HEK293 (cell line): ENCODE results near the gene CD300LG.

Source experiments
- CTCF ChIA-PET: fragments of 350-600 bp; formaldehyde crosslinking; extraction: SDS; loops from one replicate; lab custom pipeline; 2021; ENCODE audit warnings: antibody characterized with exemption; lab: Yijun Ruan, JAX
- POLR2A ChIA-PET: fragments of 300-600 bp; formaldehyde crosslinking; extraction: SDS; loops from one replicate; lab custom pipeline; 2020; ENCODE audit warnings: antibody characterized with exemption, inconsistent platforms; lab: Yijun Ruan, JAX
- H3K27ac ChIP-seq: fragments of 200-500 bp; sonication (Bioruptor generic); 2 replicates; pipeline ENCODE4 v1.5.1; 2014; ENCODE audit warnings: low read depth, low read length, control low read depth, inconsistent platforms; ENCODE audit errors: extremely low read depth
- H3K36me3 ChIP-seq, 2 experiments: fragments of 200-500 bp in 1 of 2; sonication (Bioruptor generic) in 1 of 2; 1 replicate in 1 of 2; 2 replicates in 1 of 2; pipeline ENCODE4 v1.5.1; 2014 to 2017; ENCODE audit warnings: inconsistent platforms in 2 of 2, low read length in 2 of 2; ENCODE audit not compliant: control insufficient read depth in 2 of 2, insufficient read depth in 1 of 2
- H3K4me1 ChIP-seq: fragments of 200-500 bp; sonication (Bioruptor generic); 2 replicates; pipeline ENCODE4 v1.5.1; 2014; ENCODE audit warnings: mild to moderate bottlenecking, low read length, inconsistent platforms; ENCODE audit not compliant: control insufficient read depth, insufficient read depth
- H3K4me3 ChIP-seq: 2 replicates; pipeline ENCODE4 v1.5.1; 2011; ENCODE audit warnings: low read depth, mild to moderate bottlenecking, control low read depth, low read length, moderate library complexity
- H3K9me3 ChIP-seq: fragments of 200-500 bp; sonication (Bioruptor generic); 2 replicates; pipeline ENCODE4 v1.5.1; 2014; ENCODE audit warnings: low read depth, low read length, inconsistent platforms; ENCODE audit not compliant: control insufficient read depth, insufficient read depth
- GLIS1 ChIP-seq: fragments of 450-650 bp; formaldehyde crosslinking; IDR thresholded peaks from 2 replicates; pipeline ENCODE4 v1.5.1; 2016; ENCODE audit warnings: missing biosample characterization, missing genetic modification characterization
- HOXA7 ChIP-seq: sonication (generic); formaldehyde crosslinking; IDR thresholded peaks from 2 replicates; pipeline ENCODE4 v1.8.1; 2022; ENCODE audit warnings: missing genetic modification reagents, borderline replicate concordance
- IKZF3 ChIP-seq: fragments of 450-650 bp; IDR thresholded peaks from 2 replicates; pipeline ENCODE4 v1.5.0; 2018; ENCODE audit warnings: missing biosample characterization, mild to moderate bottlenecking, missing genetic modification characterization, moderate library complexity
- YY1 ChIP-seq: fragments of 450-650 bp; formaldehyde crosslinking; IDR thresholded peaks from 2 replicates; pipeline ENCODE4 v1.5.1; 2018; ENCODE audit warnings: missing biosample characterization, missing genetic modification characterization
- ZBTB17 ChIP-seq: fragments of 450-650 bp; formaldehyde crosslinking; IDR thresholded peaks from 2 replicates; pipeline ENCODE4 v1.5.1; 2016; ENCODE audit warnings: missing biosample characterization, missing genetic modification characterization
- ZFP37 ChIP-seq: fragments of 450-650 bp; formaldehyde crosslinking; IDR thresholded peaks from 2 replicates; pipeline ENCODE4 v1.5.1; 2016; ENCODE audit warnings: missing biosample characterization, missing genetic modification characterization
- ZNF112 ChIP-seq: fragments of 450-650 bp; formaldehyde crosslinking; IDR thresholded peaks from 2 replicates; pipeline ENCODE4 v1.5.0; 2017; ENCODE audit warnings: missing biosample characterization, missing genetic modification characterization
- ZNF433 ChIP-seq: fragments of 450-650 bp; formaldehyde crosslinking; IDR thresholded peaks from 2 replicates; pipeline ENCODE4 v1.5.1; 2016; ENCODE audit warnings: missing biosample characterization, missing genetic modification characterization, low read depth
- ZNF501 ChIP-seq: fragments of 450-650 bp; formaldehyde crosslinking; IDR thresholded peaks from 2 replicates; pipeline ENCODE4 v1.5.1; 2016; ENCODE audit warnings: missing biosample characterization, missing genetic modification characterization
- ZNF529 ChIP-seq: fragments of 450-650 bp; formaldehyde crosslinking; IDR thresholded peaks from 2 replicates; pipeline ENCODE4 v1.5.1; 2017; ENCODE audit warnings: missing genetic modification characterization, missing biosample characterization; ENCODE audit not compliant: insufficient replicate concordance
- ZNF558 ChIP-seq: fragments of 450-650 bp; formaldehyde crosslinking; IDR thresholded peaks from 2 replicates; pipeline ENCODE4 v1.5.1; 2016; ENCODE audit warnings: missing biosample characterization, missing genetic modification characterization
- ZNF670 ChIP-seq: fragments of 450-650 bp; formaldehyde crosslinking; IDR thresholded peaks from 2 replicates; pipeline ENCODE4 v1.5.1; 2016; ENCODE audit warnings: missing biosample characterization, missing genetic modification characterization, low read depth
- ZNF747 ChIP-seq: fragments of 450-650 bp; formaldehyde crosslinking; IDR thresholded peaks from 2 replicates; pipeline ENCODE4 v1.5.1; 2016; ENCODE audit warnings: missing biosample characterization, missing genetic modification characterization
- ZNF837 ChIP-seq: fragments of 450-650 bp; formaldehyde crosslinking; IDR thresholded peaks from 2 replicates; pipeline ENCODE4 v1.5.1; 2016; ENCODE audit warnings: missing biosample characterization, missing genetic modification characterization
- ZSCAN23 ChIP-seq: fragments of 450-650 bp; formaldehyde crosslinking; IDR thresholded peaks from 2 replicates; pipeline ENCODE4 v1.5.1; 2016; ENCODE audit warnings: missing biosample characterization, missing genetic modification characterization
- TF ChIP-seq, protein P1 (sequence below): fragments of 450-650 bp; formaldehyde crosslinking; IDR thresholded peaks from 2 replicates; pipeline ENCODE4 v1.5.1; 2016; ENCODE audit warnings: missing biosample characterization, missing genetic modification characterization
- TF ChIP-seq, protein P2 (sequence below): fragments of 450-650 bp; formaldehyde crosslinking; IDR thresholded peaks from 2 replicates; pipeline ENCODE4 v1.5.1; 2016; ENCODE audit warnings: missing biosample characterization, missing genetic modification characterization
- TF ChIP-seq, protein P3 (sequence below): fragments of 450-650 bp; formaldehyde crosslinking; IDR thresholded peaks from 2 replicates; pipeline ENCODE4 v1.5.1; 2016; ENCODE audit warnings: missing biosample characterization, missing genetic modification characterization
- TF ChIP-seq, protein P4 (sequence below): fragments of 450-650 bp; formaldehyde crosslinking; IDR thresholded peaks from 2 replicates; pipeline ENCODE4 v1.5.1; 2016; ENCODE audit warnings: missing biosample characterization, missing genetic modification characterization
- TF ChIP-seq, protein P5 (sequence below): fragments of 450-650 bp; formaldehyde crosslinking; IDR thresholded peaks from 2 replicates; pipeline ENCODE4 v1.5.0; 2017; ENCODE audit warnings: missing biosample characterization, missing genetic modification characterization, borderline replicate concordance

CD300LG gene

DNA sequence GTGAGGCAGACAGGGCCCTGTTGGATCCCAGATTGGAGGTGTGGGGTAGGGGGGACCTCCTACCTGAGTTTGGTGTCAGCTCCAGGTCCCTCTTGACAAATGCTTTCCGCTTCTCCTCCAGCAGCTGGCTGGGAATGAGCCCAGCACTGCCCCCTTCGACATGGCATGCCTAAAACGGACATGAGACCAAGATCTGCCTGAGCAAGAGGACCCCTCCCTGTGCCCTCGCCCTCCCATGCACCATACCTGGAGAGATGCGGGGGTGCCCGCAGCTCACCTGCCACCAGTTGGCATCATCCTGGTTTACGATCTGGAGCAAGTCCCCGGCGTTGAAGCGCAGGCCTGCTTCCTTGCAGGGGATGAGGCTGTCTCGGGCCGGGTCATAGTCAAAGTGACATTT is 34.2 kb downstream of the CD300LG start:
- no peaks in the 10 kb centered on the region for H3K9me3 ChIP-seq
- peaks cover 3 to 44% of the 10 kb centered on the region in 2 experiments; a peak in 2 of 3 replicates for H3K36me3 ChIP-seq
- ChIA-PET POLR2A (interaction anchor here (1.1 kb wide), 1 partner anchor 14 kb away, joined by 3 read pairs; no protein-coding TSS in a partner anchor), CTCF (interaction anchor here (0.7 to 6.1 kb wide), 16 partner anchors 11 to 464 kb away, joined by 3 to 106 read pairs (median 10); partner anchors contain the start of gene PPY)
- no peak overlapping the region for H3K27ac ChIP-seq
- TF ChIP-seq, protein P1, sequence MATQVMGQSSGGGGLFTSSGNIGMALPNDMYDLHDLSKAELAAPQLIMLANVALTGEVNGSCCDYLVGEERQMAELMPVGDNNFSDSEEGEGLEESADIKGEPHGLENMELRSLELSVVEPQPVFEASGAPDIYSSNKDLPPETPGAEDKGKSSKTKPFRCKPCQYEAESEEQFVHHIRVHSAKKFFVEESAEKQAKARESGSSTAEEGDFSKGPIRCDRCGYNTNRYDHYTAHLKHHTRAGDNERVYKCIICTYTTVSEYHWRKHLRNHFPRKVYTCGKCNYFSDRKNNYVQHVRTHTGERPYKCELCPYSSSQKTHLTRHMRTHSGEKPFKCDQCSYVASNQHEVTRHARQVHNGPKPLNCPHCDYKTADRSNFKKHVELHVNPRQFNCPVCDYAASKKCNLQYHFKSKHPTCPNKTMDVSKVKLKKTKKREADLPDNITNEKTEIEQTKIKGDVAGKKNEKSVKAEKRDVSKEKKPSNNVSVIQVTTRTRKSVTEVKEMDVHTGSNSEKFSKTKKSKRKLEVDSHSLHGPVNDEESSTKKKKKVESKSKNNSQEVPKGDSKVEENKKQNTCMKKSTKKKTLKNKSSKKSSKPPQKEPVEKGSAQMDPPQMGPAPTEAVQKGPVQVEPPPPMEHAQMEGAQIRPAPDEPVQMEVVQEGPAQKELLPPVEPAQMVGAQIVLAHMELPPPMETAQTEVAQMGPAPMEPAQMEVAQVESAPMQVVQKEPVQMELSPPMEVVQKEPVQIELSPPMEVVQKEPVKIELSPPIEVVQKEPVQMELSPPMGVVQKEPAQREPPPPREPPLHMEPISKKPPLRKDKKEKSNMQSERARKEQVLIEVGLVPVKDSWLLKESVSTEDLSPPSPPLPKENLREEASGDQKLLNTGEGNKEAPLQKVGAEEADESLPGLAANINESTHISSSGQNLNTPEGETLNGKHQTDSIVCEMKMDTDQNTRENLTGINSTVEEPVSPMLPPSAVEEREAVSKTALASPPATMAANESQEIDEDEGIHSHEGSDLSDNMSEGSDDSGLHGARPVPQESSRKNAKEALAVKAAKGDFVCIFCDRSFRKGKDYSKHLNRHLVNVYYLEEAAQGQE (tag by site-specific recombination), result no peak
- TF ChIP-seq ZNF529 (tag by site-specific recombination) (no peak), ZNF837 (tag by site-specific recombination) (no peak), ZFP37 (no peak), IKZF3 (tag by site-specific recombination) (no peak), HOXA7 (no peak), YY1 (tag by site-specific recombination) (no peak), ZNF747 (tag by site-specific recombination) (no peak), ZNF670 (tag by site-specific recombination) (no peak), GLIS1 (tag by site-specific recombination) (no peak), ZNF433 (tag by site-specific recombination) (no peak), ZNF501 (tag by site-specific recombination) (no peak), ZNF558 (tag by site-specific recombination) (no peak), ZSCAN23 (tag by site-specific recombination) (no peak), ZBTB17 (tag by site-specific recombination) (no peak), ZNF112 (tag by site-specific recombination) (no peak)
- TF ChIP-seq, protein P2, sequence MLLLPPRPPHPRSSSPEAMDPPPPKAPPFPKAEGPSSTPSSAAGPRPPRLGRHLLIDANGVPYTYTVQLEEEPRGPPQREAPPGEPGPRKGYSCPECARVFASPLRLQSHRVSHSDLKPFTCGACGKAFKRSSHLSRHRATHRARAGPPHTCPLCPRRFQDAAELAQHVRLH (tag by site-specific recombination), result no peak
- TF ChIP-seq, protein P3, sequence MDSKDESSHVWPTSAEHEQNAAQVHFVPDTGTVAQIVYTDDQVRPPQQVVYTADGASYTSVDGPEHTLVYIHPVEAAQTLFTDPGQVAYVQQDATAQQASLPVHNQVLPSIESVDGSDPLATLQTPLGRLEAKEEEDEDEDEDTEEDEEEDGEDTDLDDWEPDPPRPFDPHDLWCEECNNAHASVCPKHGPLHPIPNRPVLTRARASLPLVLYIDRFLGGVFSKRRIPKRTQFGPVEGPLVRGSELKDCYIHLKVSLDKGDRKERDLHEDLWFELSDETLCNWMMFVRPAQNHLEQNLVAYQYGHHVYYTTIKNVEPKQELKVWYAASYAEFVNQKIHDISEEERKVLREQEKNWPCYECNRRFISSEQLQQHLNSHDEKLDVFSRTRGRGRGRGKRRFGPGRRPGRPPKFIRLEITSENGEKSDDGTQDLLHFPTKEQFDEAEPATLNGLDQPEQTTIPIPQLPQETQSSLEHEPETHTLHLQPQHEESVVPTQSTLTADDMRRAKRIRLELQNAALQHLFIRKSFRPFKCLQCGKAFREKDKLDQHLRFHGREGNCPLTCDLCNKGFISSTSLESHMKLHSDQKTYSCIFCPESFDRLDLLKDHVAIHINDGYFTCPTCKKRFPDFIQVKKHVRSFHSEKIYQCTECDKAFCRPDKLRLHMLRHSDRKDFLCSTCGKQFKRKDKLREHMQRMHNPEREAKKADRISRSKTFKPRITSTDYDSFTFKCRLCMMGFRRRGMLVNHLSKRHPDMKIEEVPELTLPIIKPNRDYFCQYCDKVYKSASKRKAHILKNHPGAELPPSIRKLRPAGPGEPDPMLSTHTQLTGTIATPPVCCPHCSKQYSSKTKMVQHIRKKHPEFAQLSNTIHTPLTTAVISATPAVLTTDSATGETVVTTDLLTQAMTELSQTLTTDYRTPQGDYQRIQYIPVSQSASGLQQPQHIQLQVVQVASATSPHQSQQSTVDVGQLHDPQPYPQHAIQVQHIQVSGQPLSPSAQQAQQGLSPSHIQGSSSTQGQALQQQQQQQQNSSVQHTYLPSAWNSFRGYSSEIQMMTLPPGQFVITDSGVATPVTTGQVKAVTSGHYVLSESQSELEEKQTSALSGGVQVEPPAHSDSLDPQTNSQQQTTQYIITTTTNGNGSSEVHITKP (tag by site-specific recombination), result no peak
- TF ChIP-seq, protein P4, sequence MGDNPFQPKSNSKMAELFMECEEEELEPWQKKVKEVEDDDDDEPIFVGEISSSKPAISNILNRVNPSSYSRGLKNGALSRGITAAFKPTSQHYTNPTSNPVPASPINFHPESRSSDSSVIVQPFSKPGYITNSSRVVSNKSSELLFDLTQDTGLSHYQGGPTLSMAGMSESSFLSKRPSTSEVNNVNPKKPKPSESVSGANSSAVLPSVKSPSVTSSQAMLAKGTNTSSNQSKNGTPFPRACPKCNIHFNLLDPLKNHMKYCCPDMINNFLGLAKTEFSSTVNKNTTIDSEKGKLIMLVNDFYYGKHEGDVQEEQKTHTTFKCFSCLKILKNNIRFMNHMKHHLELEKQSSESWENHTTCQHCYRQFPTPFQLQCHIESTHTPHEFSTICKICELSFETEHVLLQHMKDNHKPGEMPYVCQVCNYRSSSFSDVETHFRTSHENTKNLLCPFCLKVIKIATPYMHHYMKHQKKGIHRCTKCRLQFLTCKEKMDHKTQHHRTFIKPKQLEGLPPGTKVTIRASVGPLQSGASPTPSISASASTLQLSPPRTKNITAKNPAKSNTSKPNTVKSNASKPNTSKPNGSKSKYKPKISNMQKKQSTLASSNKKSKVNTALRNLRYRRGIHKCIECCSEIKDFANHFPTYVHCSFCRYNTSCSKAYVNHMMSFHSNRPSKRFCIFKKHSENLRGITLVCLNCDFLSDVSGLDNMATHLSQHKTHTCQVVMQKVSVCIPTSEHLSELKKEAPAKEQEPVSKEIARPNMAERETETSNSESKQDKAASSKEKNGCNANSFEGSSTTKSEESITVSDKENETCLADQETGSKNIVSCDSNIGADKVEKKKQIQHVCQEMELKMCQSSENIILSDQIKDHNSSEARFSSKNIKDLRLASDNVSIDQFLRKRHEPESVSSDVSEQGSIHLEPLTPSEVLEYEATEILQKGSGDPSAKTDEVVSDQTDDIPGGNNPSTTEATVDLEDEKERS (tag by site-specific recombination), result no peak
- TF ChIP-seq, protein P5, sequence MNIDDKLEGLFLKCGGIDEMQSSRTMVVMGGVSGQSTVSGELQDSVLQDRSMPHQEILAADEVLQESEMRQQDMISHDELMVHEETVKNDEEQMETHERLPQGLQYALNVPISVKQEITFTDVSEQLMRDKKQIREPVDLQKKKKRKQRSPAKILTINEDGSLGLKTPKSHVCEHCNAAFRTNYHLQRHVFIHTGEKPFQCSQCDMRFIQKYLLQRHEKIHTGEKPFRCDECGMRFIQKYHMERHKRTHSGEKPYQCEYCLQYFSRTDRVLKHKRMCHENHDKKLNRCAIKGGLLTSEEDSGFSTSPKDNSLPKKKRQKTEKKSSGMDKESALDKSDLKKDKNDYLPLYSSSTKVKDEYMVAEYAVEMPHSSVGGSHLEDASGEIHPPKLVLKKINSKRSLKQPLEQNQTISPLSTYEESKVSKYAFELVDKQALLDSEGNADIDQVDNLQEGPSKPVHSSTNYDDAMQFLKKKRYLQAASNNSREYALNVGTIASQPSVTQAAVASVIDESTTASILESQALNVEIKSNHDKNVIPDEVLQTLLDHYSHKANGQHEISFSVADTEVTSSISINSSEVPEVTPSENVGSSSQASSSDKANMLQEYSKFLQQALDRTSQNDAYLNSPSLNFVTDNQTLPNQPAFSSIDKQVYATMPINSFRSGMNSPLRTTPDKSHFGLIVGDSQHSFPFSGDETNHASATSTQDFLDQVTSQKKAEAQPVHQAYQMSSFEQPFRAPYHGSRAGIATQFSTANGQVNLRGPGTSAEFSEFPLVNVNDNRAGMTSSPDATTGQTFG (tag by site-specific recombination), result no peak
- no peak overlapping the region for H3K4me3 ChIP-seq
- no peaks in the 10 kb centered on the region; the same call in 1 of the 2 replicates for H3K4me1 ChIP-seq
